Measurements from ENCODE around the gene SEL1L. TPM values are rescaled to one million over a fixed set of nuclear protein-coding genes. Genes with fewer than 3 reads are reported as not detected.

Gene SEL1L
- total RNA-seq, 1 experiment from 2014 or later, result 116 TPM

GRCh38 chr14:81435048-81435390, 98.6 kb downstream of the SEL1L start:
- no TSS peak for BruUV-seq (replicated peaks)
- Histone ChIP-seq H3K4me3 (ENCODE audit: low read depth, low read length) (peak overlapping the region; percentile 79), H3K27me3 (replicated peaks; ENCODE audit: control insufficient read depth, insufficient read depth, low read length) (no peaks in the 10 kb centered on the region), H3K9me3 (no peaks in the 10 kb centered on the region), H3K36me3 (ENCODE audit: control insufficient read depth, insufficient read depth, low read length) (no peaks in the 10 kb centered on the region), H3K4me1 (no peaks in the 10 kb centered on the region)
- POLR2A ChIA-PET, result interaction anchor here (1.3 to 1.9 kb wide), 2 partner anchors 166 to 214 kb away, joined by 3 to 11 read pairs; partner anchors contain the start of gene GTF2A1
- peak overlapping the region; percentile 95 for H3K4me3 Mint-ChIP-seq (ENCODE audit: unreplicated experiment)
- intact Hi-C loops (cut with micrococcal nuclease; ENCODE audit: unreplicated experiment), result loop anchor here (1.0 to 5.0 kb wide), 3 partner anchors 18 to 132 kb away; no protein-coding TSS in a partner anchor
- H3K36me3 Mint-ChIP-seq (ENCODE audit: insufficient read depth, unreplicated experiment), result peaks cover 14% of the 10 kb centered on the region
- no peak for TF ChIP-seq CTCF (IDR thresholded peaks at IDR 0.05; ENCODE audit: insufficient read depth in 1 of 2, low read depth in 1 of 2, low read length in 1 of 2, severe bottlenecking in 1 of 2, unreplicated experiment in 1 of 2)
- no peaks in the 10 kb centered on the region for H3K27me3 Mint-ChIP-seq (ENCODE audit: insufficient read depth, unreplicated experiment)
- peaks cover 27% of the 10 kb centered on the region for H3K4me1 Mint-ChIP-seq (ENCODE audit: low read depth, unreplicated experiment)
- CTCF ChIA-PET, result interaction anchor here (1.0 to 2.6 kb wide), 4 partner anchors 163 to 216 kb away, joined by 3 to 18 read pairs (median 5); no protein-coding TSS in a partner anchor
- DNase-seq, result no peak
- peak overlapping the region; percentile 66 for H3K27ac Mint-ChIP-seq (ENCODE audit: unreplicated experiment)
- H3K9me3 Mint-ChIP-seq (ENCODE audit: unreplicated experiment), result no peaks in the 10 kb centered on the region

- BruUV-seq (replicated peaks), result no TSS peak
- Mint-ChIP-seq H3K9me3 (ENCODE audit: unreplicated experiment) (no peaks in the 10 kb centered on the region), H3K27ac (ENCODE audit: unreplicated experiment) (no peak overlapping the region), H3K36me3 (ENCODE audit: insufficient read depth, unreplicated experiment) (peaks cover 14% of the 10 kb centered on the region), H3K4me1 (ENCODE audit: low read depth, unreplicated experiment) (peaks cover 27% of the 10 kb centered on the region), H3K27me3 (ENCODE audit: insufficient read depth, unreplicated experiment) (no peaks in the 10 kb centered on the region), H3K4me3 (ENCODE audit: unreplicated experiment) (peak overlapping the region; percentile 95)
- no peaks in the 10 kb centered on the region for H3K27me3 ChIP-seq (replicated peaks; ENCODE audit: control insufficient read depth, insufficient read depth, low read length)
- no peaks in the 10 kb centered on the region for H3K9me3 ChIP-seq
- intact Hi-C loops (cut with micrococcal nuclease; ENCODE audit: unreplicated experiment), result no loop called here
- no peaks in the 10 kb centered on the region for H3K36me3 ChIP-seq (ENCODE audit: control insufficient read depth, insufficient read depth, low read length)
- H3K4me1 ChIP-seq, result no peaks in the 10 kb centered on the region
- ChIA-PET POLR2A (no interaction called here), CTCF (interaction anchor here (2.6 kb wide), 1 partner anchor 165 kb away, joined by 18 read pairs; no protein-coding TSS in a partner anchor)
- TF ChIP-seq CTCF (IDR thresholded peaks at IDR 0.05; ENCODE audit: insufficient read depth in 1 of 2, low read depth in 1 of 2, low read length in 1 of 2, severe bottlenecking in 1 of 2, unreplicated experiment in 1 of 2), result no peak
- H3K4me3 ChIP-seq (ENCODE audit: low read depth, low read length), result no peak overlapping the region
- DNase-seq, result no peak
Observed at GRCh38 chr14:81434230-81434629, 99.4 kb downstream of the SEL1L start.

GRCh38 chr14:81433378-81433777, 100.3 kb downstream of the SEL1L start:
- H3K36me3 ChIP-seq (ENCODE audit: control insufficient read depth, insufficient read depth, low read length), result no peaks in the 10 kb centered on the region
- no TSS peak for BruUV-seq (replicated peaks)
- Mint-ChIP-seq H3K36me3 (ENCODE audit: insufficient read depth, unreplicated experiment) (peaks cover 14% of the 10 kb centered on the region), H3K9me3 (ENCODE audit: unreplicated experiment) (no peaks in the 10 kb centered on the region), H3K4me1 (ENCODE audit: low read depth, unreplicated experiment) (peaks cover 27% of the 10 kb centered on the region), H3K4me3 (ENCODE audit: unreplicated experiment) (no peak overlapping the region), H3K27me3 (ENCODE audit: insufficient read depth, unreplicated experiment) (no peaks in the 10 kb centered on the region), H3K27ac (ENCODE audit: unreplicated experiment) (no peak overlapping the region)
- no peaks in the 10 kb centered on the region for H3K27me3 ChIP-seq (replicated peaks; ENCODE audit: control insufficient read depth, insufficient read depth, low read length)
- intact Hi-C loops (cut with micrococcal nuclease; ENCODE audit: unreplicated experiment), result no loop called here
- DNase-seq, result no peak
- H3K9me3 ChIP-seq, result no peaks in the 10 kb centered on the region
- CTCF ChIA-PET, result no interaction called here
- TF ChIP-seq CTCF (IDR thresholded peaks at IDR 0.05; ENCODE audit: insufficient read depth in 1 of 2, low read depth in 1 of 2, low read length in 1 of 2, severe bottlenecking in 1 of 2, unreplicated experiment in 1 of 2), result no peak
- H3K4me1 ChIP-seq, result no peaks in the 10 kb centered on the region
- no peak overlapping the region for H3K4me3 ChIP-seq (ENCODE audit: low read depth, low read length)
- POLR2A ChIA-PET, result no interaction called here
